ENCODE data around the gene ZNF215. TPM values are rescaled to one million over a fixed set of nuclear protein-coding genes. Genes with fewer than 3 reads are reported as not detected.
A peak's percentile ranks its signal among the peaks of the same experiment; 100 is the strongest.

Gene ZNF215
- 0.38 and 2.5 TPM in 2 replicates for polyA plus RNA-seq
- polyA minus RNA-seq, result 1.7 and 1.9 TPM in 2 replicates

DNA sequence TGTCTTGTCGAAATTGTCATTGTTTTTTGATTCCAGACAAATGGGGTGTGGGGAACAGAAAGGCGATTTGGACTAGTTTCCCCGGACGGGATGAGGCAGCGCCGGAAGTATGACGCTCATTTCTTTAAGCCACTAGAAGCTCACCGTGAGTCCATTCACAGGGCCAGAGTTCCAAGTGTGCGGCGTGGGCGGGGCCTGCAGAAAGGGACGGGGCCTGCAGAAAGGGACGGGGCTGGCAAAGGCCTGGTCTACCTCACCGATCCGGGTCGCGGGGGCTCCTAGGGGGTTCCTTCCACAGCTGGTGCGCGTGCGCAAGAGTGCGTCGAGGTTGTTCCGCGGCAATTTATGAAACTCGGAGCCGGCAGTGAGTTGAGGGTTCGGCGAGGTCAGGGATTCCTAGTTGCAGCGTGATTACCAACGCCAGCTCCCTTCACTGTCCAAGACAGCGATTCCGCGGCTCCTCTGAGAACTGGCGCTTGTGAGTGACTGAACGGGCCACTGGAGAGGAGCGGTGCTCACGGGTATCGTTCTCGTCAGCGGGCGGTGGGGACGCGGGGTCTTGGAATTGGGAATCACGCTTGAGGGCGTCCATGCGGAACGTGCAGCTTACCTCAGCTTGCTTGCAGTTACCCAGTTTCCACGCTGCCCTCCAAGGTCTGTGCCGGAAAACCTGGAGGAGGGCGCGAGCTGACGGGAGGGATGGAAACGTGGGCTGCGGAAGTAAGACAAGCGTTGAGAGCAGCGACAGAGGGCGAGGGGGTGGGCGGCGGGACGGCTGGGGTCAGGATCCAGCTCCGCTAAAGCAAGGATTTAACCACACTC lies at the start of gene ZNF215:
Gene ZNF215 (plus strand): TSS at position 219 of the 822 bp plus-strand sequence. CDS start 5,847 bp downstream, outside the sequence.
- Histone ChIP-seq H4K20me1 (ENCODE audit: insufficient read depth) (no peaks in the 10 kb centered on the region), H3K4me2 (ENCODE audit: low read length) (peak within 1 kb of the TSS; percentile 75), H3K9me3 (ENCODE audit: low read length) (no peaks in the 10 kb centered on the region), H3K9ac (ENCODE audit: low read length) (peak within 1 kb of the TSS; percentile 51), H3F3A (ENCODE audit: insufficient read depth, low read length, poor library complexity, severe bottlenecking) (no peaks in the 10 kb centered on the region), H3K79me2 (replicated peaks; ENCODE audit: insufficient read depth, low read length) (no peaks in the 10 kb centered on the region), H2AFZ (ENCODE audit: low read depth, low read length) (peak within 1 kb of the TSS; percentile 87), H3K27ac (ENCODE audit: low read length) (no peak within 1 kb of the TSS), H3K36me3 (ENCODE audit: insufficient read depth, low read length) (no peaks in the 10 kb centered on the region), H3K4me3 (ENCODE audit: low read length) (peak within 1 kb of the TSS; percentile 78), H3K27me3 (ENCODE audit: insufficient read depth, low read depth, low read length) (peaks cover 4% of the 10 kb centered on the region), H3K9me2 (ENCODE audit: insufficient read depth, low read length) (no peaks in the 10 kb centered on the region)
- TF ChIP-seq MXI1 (conservative IDR thresholded peaks at IDR 0.05; ENCODE audit: poor library complexity, severe bottlenecking) (peak; percentile 93), REST (IDR thresholded peaks at IDR 0.05; ENCODE audit: borderline replicate concordance) (no peak)

- Histone ChIP-seq H3K27ac (ENCODE audit: low read length) (no peak overlapping the region), H3K36me3 (ENCODE audit: insufficient read depth, low read length) (no peaks in the 10 kb centered on the region), H3K9me2 (ENCODE audit: insufficient read depth, low read length) (no peaks in the 10 kb centered on the region), H3K4me2 (ENCODE audit: low read length) (no peak overlapping the region), H3K9ac (ENCODE audit: low read length) (no peak overlapping the region), H3K27me3 (ENCODE audit: insufficient read depth, low read depth, low read length) (no peaks in the 10 kb centered on the region), H3K4me3 (ENCODE audit: low read length) (no peak overlapping the region), H4K20me1 (ENCODE audit: insufficient read depth) (no peaks in the 10 kb centered on the region), H3K9me3 (ENCODE audit: low read length) (no peaks in the 10 kb centered on the region), H2AFZ (ENCODE audit: low read depth, low read length) (no peak overlapping the region), H3K79me2 (replicated peaks; ENCODE audit: insufficient read depth, low read length) (no peaks in the 10 kb centered on the region), H3F3A (ENCODE audit: insufficient read depth, low read length, poor library complexity, severe bottlenecking) (no peaks in the 10 kb centered on the region)
- no peak for TF ChIP-seq RAD21 (conservative IDR thresholded peaks at IDR 0.05)
- TF ChIP-seq EP300 (conservative IDR thresholded peaks at IDR 0.05; ENCODE audit: poor library complexity, severe bottlenecking), result no peak
- no peak for TF ChIP-seq POLR2AphosphoS5 (IDR thresholded peaks at IDR 0.05)
- no peak for TF ChIP-seq MXI1 (conservative IDR thresholded peaks at IDR 0.05; ENCODE audit: poor library complexity, severe bottlenecking)
- TF ChIP-seq SMC3 (conservative IDR thresholded peaks at IDR 0.05; ENCODE audit: poor library complexity), result no peak
- no peak for TF ChIP-seq REST (IDR thresholded peaks at IDR 0.05; ENCODE audit: borderline replicate concordance)
- TF ChIP-seq TAF1 (IDR thresholded peaks at IDR 0.05; ENCODE audit: low read depth), result no peak
- no peak for TF ChIP-seq EZH2 (IDR thresholded peaks at IDR 0.05; ENCODE audit: borderline replicate concordance, insufficient read depth, low read length, poor library complexity, severe bottlenecking)
- TF ChIP-seq, protein P1, sequence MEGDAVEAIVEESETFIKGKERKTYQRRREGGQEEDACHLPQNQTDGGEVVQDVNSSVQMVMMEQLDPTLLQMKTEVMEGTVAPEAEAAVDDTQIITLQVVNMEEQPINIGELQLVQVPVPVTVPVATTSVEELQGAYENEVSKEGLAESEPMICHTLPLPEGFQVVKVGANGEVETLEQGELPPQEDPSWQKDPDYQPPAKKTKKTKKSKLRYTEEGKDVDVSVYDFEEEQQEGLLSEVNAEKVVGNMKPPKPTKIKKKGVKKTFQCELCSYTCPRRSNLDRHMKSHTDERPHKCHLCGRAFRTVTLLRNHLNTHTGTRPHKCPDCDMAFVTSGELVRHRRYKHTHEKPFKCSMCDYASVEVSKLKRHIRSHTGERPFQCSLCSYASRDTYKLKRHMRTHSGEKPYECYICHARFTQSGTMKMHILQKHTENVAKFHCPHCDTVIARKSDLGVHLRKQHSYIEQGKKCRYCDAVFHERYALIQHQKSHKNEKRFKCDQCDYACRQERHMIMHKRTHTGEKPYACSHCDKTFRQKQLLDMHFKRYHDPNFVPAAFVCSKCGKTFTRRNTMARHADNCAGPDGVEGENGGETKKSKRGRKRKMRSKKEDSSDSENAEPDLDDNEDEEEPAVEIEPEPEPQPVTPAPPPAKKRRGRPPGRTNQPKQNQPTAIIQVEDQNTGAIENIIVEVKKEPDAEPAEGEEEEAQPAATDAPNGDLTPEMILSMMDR (IDR thresholded peaks at IDR 0.05; ENCODE audit: poor library complexity, severe bottlenecking), result no peak
Observed at GRCh38 chr11:6876914-6877313, 49.3 kb upstream of the ZNF215 start.
